ENCODE results near the gene SHMT1.

GRCh38 chr17:18291718-18292540, 71.4 kb downstream of the SHMT1 start:
- TF ChIP-seq CTCF (IDR thresholded peaks at IDR 0.05) (no peak), POLR2A (IDR thresholded peaks at IDR 0.05) (no peak)
